ENCODE results near the gene NFATC2.

Gene NFATC2

DNA sequence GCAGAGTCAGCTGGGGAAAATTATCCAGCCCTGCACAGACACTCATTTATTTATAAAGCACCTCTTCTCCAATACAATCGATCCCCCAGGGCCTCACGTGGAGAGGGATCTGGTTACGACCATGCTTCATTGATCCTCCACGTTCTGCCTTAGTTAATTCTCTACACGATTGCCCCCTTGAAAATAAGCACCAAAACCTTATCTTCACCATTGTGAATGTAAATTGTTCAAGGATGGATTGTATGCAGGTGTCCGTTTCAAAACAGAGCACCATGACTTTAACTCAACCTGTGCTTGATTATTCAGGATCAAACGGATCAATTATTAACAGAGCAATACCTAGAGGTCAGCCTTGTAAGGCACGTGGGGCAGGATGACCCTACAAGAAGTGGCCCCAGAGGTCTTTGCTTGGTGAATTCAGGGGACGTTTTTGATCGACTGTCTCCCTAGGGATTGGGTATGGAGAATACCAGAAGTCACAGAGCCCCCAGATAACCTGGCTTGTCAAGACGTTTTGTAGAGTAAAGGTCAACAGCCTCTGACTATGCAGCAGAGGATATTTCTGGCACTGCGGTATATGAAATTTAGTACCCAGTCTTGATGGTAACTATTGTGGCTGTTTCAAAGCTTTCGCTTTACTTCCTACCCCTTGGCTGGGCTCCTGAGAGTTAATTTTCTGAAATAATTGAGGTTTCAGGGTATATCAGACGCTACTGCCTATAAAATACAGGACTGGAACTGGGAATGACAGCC is 112.1 kb downstream of the NFATC2 start:
- DNase-seq (ENCODE audit: low read depth in 2 of 2), result no peak

DNA sequence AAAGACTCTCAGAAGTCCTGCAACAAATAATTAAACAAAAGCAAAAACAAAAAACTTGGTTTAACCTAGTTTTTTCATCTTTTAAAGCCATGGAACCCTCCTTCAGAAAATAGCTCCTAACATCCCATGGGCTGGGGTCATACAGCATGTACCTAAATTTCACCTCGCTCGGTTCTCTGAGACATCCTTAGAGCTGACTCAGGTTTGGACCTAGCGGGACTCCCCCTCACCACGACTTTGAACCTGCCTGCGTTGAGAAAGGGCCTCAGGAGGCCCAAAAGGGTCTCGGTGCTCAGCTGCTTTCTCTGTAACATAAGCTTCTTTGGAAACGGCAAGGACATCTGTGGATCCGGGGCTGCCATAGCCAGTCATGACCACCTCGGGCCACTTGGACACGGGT is 112.8 kb downstream of the NFATC2 start:
- DNase-seq (ENCODE audit: low read depth in 2 of 2), result no peak

DNA sequence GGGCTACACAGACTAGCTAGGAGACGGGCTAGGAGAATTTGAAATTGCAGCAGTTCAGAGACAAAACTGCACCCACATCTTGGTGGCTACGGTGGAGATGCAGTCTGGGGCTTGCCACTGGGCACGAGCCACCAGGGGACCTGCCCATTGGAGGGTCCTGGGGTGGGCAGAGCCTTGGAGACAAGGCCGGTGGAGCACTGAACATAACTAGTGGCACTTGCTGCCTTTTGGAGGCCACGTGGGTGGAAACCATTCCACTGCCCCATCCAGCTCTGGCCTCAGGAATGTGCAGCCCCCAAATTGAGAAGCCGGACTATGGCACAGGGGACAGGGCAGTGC is 113.4 kb downstream of the NFATC2 start:
- no peak for DNase-seq (ENCODE audit: low read depth in 2 of 2)

DNA sequence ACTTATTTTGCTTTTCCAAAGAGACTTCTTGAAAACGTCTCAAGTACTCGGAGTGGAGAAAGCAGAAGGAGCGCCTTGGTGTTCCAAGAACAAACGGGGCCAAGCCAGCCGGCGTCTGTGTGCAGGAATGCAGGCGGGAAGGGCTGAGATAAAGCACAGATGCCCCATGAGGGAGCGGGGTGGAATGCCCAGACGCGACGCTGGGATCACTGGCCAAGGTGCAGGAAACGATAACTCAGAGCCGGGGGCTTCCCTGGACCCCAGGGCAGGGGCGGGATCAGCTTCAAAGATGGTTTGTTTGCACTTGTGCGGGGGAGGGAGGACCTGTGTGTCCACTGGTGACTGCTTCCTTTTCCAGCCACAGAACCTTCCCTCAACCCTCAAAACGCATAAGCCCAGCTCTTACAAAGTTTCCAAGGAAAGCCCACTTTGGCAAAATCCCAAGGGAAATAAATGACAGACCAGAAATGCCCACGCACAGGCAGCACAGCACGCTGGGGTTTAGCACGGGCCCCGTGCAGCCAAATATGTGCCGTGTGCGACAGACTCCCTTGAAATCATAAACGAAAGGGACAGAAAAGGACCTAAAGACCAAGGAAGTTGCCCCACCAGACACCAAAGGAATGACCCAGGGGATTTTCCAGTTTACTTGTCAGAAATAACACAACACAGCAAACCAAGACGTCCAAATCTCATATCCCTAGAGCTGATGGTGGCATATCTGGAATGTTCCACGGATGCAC is 113.9 kb downstream of the NFATC2 start:
- no peak for DNase-seq (ENCODE audit: low read depth in 2 of 2)

DNA sequence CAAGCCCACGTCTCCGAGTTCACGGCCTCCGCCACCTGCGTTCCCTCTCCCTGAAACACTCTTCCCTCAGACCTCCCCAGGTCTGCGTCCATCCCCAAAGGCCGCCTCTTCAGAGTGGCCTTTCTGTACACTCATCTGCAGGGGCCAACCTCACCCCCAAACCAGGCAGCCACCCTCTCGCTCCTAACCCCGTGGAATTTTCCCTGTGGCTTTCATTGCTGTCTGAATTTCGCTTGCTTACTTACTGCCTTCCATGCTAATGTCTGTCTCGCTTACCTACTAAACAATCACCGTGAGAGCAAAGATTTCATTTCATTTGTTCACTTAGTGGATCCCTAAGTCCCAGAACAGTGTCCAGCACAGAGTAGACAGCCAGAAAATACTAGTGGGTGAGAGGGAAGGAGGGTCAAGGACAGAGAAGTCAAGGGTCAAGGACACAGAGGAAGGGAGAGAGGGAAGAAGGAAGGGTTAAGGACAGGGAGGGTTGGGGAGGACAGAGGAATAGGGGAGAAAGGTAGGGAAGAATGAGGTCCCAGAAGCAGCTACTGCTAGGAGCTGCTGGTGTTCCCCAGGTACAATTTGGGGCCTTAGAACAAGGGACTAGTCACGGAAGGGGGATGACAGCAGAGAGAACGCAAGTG is 114.7 kb downstream of the NFATC2 start:
- no peak for DNase-seq (ENCODE audit: low read depth in 2 of 2)

DNA sequence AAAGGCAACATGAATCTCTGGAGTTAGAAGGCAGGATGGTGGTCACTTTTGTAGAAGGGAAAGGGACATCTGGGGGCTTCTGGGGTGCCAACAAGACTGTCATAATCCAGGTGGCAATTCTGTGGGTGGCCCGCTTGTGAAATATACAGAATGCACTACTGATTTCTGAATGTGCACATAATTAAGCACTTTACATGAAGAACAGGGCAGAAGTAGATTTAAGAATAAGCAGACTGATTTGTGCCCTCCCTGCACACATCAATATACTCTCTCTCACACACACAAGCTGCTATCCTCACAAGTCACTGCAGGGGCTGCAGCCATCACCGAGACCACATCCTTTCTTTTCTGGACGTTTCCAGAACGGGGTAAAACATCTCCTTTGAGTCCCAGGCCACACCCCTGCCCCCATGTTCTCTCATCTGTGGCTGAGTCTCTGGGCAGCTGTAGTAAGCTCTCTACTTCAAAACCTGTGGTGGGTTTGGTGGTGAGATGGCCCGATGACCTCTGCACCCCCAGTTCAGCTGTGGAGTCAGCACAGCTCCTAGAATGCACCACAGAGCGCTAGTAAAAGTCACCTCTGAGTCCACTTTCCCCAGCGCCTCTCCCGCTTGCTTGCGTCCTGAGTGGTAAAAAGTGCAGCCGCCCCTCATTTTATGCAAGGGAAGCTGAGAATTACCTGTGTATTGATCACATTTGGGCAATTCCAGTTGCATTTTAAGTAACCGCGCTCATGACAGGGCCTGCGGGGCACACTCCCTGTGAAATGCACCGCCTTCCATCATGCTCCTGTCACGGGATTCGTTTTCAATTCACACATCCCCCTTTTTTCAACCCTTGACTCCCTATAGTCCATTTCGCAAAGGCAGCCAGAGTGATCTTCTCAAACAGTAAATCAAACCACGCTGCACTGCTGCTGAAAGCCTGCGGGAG is 115.5 kb downstream of the NFATC2 start:
- no peak for DNase-seq (ENCODE audit: low read depth in 2 of 2)

DNA sequence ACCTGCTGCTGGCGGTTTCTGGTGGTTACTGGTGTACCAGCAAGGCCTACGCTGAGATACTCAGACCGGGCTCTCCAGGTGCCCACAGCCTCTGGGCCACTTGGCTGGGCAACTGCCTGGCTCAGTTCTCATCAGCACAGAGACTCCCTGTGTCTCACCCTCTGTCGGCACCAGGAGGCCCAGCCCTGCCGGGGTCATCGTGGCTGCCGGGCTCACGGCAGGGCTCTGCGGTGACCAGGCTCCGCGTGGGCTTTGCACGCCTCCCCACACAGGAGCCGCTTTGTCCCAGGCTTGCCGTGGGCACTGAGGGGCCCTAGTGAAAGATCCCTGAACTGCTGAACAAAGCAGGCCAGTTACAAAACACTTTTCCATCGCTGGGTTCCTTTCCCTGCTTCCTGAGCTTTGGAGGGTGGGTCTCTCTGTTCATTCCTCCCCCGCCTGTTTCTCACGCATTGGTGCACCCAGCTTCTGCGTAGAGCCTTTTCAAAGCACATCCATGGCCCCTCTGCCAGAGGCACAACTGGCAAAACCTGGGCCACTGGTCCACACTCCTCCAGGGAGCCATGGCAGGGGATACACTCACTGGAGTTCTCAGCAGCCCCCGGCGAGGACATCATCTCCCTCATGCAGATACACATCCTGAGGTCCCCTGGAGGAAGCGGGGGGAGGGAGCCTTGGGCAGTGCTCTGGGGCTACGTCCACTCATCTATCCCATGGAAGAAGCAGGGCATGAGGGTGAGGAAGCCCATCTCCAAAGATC is 117.0 kb downstream of the NFATC2 start:
- DNase-seq (ENCODE audit: low read depth in 2 of 2), result no peak

DNA sequence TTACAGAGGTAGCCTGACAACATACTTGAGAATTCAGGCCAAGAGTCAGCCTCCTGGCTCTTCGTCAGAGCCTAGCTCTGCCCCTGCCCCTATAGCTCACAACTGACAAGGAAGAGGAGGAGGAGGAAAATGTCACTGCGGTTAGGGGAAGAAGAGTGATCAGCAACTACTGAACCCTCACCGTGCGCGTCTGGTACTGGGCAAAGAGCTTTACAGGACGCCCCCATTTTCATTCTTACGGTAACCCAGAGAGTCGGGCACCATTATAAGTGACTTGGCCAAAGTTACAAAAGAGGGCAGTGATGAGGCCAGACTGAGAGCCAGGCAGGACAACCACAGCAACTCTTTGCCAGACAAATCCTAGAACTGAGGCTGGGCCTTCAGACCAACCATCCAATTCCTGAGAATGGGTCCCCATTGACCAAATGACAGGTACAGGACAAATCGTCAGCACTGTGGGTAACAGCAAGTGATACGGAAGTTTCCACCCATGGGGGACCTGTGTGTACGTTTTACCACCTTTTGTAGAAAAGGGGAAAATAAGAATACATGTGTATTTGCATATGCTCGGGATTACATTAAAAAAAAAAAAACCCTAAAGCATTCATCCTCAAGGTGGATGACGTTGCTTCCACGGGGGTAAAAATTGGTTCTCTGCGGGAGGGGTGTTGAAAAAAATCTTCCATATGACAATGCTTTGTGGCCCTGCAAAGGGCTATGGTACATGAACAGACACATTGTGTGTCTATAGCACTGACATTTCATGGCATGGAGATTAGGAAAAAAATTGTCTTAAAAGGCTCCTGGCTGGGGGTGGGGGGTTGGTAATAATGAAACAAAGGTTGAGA is 118.0 kb downstream of the NFATC2 start:
- DNase-seq (ENCODE audit: low read depth in 2 of 2), result no peak

DNA sequence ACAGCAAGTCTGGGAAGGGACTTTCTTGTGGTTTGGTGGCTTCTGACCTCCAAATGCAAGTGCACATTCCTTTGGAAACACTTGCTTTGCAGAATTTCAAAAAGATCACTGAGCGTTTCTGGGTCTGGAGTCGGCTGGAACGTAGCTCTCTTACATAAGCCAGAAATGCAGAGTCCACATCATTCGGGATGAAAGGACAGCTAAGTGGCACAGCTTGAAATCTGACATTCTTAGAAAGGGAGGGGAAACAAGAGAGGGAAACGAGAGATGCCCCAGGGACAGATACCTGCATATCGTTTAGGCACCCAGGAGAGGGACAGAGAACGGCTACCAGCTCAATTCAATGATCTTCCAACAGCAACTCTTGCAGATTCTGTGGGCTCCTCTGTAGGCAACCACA is 118.7 kb downstream of the NFATC2 start:
- no peak for DNase-seq (ENCODE audit: low read depth in 2 of 2)

DNA sequence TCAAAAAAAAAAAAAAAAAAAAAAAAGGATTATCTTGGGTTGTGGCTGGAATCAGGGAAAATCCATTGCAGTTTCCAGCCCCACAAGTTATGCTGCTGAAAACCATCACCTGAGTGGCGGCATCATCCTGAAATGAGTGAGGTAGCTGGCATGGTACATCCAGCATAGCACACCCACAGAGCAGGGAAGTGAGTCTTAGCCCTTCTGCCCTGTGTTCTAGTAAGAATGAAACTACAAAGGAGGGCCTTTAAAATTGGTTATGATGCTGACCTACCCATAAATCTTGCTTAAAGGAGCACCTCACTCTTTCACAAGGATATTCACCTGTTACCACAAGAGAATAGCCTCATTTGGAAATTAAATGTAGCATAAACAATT is 119.2 kb downstream of the NFATC2 start:
- no peak for DNase-seq (ENCODE audit: low read depth in 2 of 2)

DNA sequence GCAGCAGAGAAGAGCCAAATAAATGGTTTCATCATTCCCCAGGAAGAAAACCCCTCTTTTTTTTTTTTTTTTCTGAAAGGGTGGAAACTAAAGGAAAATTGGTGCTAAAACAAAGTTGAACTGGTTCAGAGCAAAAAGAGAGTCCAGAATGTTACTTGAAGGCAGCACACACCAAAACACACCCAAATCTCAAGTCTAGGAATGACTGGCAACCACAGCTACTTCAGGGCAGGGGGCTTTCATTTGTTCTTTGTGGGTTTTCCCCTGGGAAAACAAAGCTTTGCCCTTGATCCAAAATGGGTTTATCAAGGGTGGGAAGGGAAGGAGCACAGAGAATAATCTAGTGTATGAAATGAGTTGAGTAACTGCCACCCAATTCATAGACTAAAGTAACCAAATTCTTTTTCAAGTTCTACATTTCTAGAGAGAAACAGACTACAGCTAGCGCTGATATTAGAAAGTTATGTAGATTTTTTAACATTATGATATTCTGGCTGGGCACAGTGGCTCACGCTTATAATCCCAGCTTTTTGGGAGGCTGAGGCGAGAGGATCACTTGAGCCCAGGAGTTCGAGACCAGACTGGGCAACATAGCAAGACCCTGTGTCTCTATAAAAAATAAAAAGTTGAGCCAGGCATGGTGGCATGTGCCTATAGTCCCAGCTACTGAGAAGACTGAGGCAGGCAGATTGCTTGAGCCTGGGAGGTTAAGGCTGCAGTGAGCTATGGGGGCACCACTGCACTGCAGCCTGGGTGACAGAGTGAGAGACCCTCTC is 119.8 kb downstream of the NFATC2 start:
- DNase-seq (ENCODE audit: low read depth in 2 of 2), result no peak

DNA sequence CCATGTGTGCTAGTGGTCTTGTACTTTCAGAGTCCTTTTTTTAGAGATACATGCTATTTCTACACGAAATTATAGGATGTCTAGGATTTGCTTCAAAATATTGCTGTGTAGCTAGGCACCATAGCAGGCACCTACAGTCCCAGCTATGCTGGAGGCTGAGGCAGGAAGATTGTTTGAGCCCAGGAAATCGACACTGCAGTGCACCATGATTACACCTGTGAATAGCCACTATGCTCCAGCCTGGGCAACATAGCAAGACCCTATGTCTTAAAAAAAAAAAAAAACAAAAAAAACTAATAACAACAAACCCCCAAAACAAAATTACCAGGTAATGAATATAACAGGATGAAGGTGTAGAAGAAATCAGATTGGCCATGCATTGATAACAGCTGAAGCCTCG is 121.7 kb downstream of the NFATC2 start:
- no peak for DNase-seq (ENCODE audit: low read depth in 2 of 2)

DNA sequence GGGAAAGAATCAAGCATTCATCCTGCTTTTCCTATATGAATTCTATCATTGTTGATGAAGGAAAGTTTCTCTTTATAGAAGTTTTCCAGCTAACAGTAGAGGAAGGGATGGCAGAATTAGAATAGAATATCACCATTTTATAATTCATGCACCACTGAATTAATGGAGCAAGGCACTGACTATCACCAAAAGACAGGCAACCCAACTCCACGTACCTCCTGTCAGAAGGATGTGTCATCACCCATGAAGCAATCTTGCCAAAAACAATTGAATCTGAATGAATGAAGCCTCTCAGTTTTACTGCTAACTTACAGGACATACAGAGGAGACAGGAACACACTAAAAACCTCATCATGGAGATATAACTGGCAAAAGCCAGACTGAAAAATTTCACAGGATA is 122.4 kb downstream of the NFATC2 start:
- no peak for DNase-seq (ENCODE audit: low read depth in 2 of 2)

DNA sequence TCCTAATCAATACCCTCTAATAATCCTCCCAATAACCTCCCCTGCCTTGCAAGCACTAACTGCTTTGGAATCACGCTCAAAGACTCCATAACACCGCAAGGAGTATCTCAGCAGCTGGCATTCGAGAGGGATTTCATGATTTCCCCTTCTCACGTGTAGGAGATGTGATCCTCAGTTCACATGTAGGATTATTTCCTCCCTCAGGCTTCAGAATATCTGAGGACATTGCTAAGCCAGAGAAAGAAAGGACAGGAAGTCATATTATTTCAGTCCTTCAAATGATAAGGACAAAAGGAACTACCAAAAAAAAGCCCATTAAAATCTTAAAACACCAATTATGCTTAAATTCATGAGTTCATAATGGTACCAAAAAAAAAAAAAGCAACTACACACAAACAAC is 122.9 kb downstream of the NFATC2 start:
- DNase-seq (ENCODE audit: low read depth in 2 of 2), result no peak

DNA sequence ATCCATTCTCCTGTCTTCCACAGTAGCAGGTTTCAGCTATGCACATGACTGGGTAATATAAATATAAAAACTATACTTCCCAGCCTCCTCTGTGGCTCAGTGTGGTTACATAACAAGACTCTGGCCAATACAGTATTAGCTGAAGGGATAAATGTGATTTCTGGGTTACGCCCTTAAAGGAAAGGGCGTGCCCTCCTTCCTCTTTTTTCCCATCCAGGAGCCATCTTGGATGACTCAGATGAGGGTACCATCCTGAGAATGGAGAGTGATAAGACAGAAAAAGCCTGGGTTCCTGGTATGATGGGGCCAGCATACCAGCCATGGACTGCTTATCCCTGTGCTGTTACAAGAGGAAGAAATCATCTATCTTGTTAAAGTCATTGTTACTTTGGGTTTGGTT is 123.3 kb downstream of the NFATC2 start:
- DNase-seq (ENCODE audit: low read depth in 2 of 2), result no peak

DNA sequence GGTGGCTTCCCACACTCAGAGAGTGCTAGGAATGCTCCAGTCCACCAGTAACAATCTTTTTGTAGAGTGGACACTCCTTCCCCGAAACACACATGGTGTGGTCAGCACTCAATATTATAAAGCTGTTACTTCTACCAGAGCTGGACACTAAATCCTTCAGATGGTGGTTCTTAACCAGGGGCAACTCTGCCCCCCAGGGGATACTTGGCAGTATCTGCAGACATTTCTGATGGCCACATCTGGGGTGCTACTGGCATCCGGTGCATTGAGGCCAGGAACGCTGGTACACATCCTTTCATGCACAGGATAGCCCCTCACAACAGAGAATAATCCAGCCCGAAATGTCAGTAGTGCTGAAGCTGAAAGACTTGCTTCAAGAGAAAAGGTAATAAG is 124.4 kb downstream of the NFATC2 start:
- no peak for DNase-seq (ENCODE audit: low read depth in 2 of 2)

DNA sequence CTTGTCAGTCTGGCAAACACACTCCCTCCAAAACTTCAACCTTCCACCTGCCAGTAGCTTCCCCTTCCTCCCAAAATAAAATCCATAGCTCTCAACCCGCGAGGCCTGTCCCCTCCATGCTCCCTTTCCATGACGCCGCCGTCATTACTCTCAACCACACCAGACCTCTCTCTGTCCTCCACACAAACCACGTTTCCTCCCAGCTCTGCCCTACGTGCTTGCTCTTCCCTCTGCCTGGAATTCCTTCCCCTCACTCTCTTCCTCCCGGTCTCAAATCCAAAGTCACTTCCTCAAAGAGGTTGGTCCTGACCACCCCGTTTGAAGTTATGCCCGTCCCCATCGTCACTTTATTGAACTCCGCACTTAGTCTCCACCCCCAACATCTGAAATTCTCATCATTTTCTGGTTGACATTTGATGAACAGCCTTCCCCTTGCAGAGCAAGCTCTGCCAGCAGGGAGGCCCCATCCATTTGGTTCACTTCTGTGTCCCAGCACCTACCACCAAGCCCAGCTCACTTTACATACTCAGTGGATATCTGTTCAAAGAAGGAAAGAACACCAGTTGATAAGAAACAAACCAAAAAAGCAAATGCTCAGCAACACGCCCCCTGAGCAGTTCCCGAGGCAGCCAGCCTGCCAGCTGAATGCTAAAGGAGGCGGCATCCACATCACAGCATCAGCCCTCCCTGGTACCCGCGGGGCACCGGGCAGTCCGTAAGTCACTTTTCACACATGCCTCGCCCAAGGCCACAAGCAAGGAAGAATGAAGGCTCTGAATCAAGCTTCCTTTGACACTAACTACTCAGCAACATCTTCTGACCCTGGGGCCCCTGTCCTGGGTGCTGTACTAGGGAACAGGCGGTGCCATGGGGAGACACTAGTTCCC is 125.0 kb downstream of the NFATC2 start:
- no peak for DNase-seq (ENCODE audit: low read depth in 2 of 2)

DNA sequence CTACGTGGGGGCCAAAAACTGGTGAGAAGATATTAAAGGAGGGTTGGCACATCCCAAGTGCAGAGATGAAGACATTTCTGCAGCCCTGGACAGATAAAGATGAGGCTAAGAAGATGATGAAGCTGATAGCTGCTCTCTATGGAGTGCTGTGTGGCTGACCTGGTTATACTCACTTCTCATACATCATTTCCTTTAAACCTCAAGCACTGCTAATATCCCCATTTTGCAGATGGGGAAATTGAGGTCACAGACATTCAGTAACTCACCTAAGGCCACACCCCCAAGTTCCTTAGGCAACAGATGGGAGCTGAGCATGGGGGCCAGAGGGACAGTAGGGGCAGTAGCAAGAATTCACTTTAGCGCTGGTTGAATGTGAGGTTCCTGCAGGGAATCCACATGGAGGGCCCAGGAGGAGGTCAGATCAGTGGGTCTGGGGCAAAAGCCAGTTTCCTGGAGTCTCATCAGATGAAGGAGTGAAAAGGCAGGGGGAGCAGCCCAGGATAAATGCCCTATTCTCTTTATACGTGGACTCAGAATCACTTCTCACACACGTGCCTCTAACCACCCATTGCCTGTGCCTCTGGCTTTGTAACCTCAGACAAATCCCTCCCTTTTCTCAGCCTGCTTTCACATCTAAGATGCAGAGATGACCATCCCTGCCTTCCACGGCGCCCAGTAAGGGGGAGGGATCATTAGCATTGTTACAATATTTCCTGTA is 125.8 kb downstream of the NFATC2 start:
- DNase-seq (ENCODE audit: low read depth in 2 of 2), result no peak
